G401 (cell line): ENCODE measurements around the gene BICDL2. TPM values are rescaled to one million over a fixed set of nuclear protein-coding genes. Genes with fewer than 3 reads are reported as not detected.
"Not testable (repeated sequence)": the region's sequence is repeated elsewhere in the genome, so short reads cannot be mapped to it uniquely, and the experiment has no call there.

ENCODE experiments used
- DNase-seq: peaks from one replicate; pipeline ENCODE4 v3.0.0-alpha.2; 2015; ENCODE audit warnings: low spot score
- in situ Hi-C: cut with HindIII; loops from 2 replicates; pipeline ENCODE4 v1.10.0; 2016; ENCODE audit warnings: low sequenced_read_pairs, mixed read lengths
- total RNA-seq: library from RNA; depleted of rRNA; stranded (reverse); fragments of >200 nt; shearing (Covaris generic); gene quantifications from 2 replicates; pipeline ENCODE4 v1.2.3, GENCODE V29; 2014

The BICDL2 gene
- total RNA-seq, 1 experiment from 2014 or later, result 1.1 TPM

- no peak for DNase-seq
- in situ Hi-C loops, result no loop called here
Observed at GRCh38 chr16:3066440-3066748, 29.6 kb upstream of the BICDL2 start.

GRCh38 chr16:3065742-3066439 lies 29.1 kb upstream of the BICDL2 start:
- no peak for DNase-seq
- in situ Hi-C loops, result no loop called here

- DNase-seq, result no peak
- in situ Hi-C loops, result no loop called here
Observed at GRCh38 chr16:3065069-3065741, 28.5 kb upstream of the BICDL2 start, which contains the start of gene IL32. IL32 (plus strand) TSS chr16:3065640; CDS start chr16:3065812, 172 bp downstream.

GRCh38 chr16:3063625-3064386 lies 27.1 kb upstream of the BICDL2 start:
- no peak for DNase-seq
- in situ Hi-C loops, result loop anchor here (5.0 kb wide), 1 partner anchor 83 kb away; no protein-coding TSS in a partner anchor

- no peak for DNase-seq
- in situ Hi-C loops, result loop anchor here (5.0 kb wide), 1 partner anchor 85 kb away; no protein-coding TSS in a partner anchor
Observed at GRCh38 chr16:3062553-3062952, 25.8 kb upstream of the BICDL2 start.

GRCh38 chr16:3060339-3061127 lies 23.8 kb upstream of the BICDL2 start:
- no peak for DNase-seq
- in situ Hi-C loops, result loop anchor here (5.0 kb wide), 1 partner anchor 87 kb away; no protein-coding TSS in a partner anchor

GRCh38 chr16:3059723-3060242 lies 23.0 kb upstream of the BICDL2 start:
- no peak for DNase-seq

GRCh38 chr16:3059041-3059722 lies 22.4 kb upstream of the BICDL2 start:
- in situ Hi-C loops, result no loop called here
- DNase-seq, result peak; percentile 81

More at GRCh38 chr16:3059723-3060242, 23.0 kb upstream of the BICDL2 start:
- in situ Hi-C loops, result loop anchor here (5.0 kb wide), 1 partner anchor 88 kb away; no protein-coding TSS in a partner anchor

- peak; percentile 61 for DNase-seq
- in situ Hi-C loops, result no loop called here
Observed at GRCh38 chr16:3058139-3059030, 21.6 kb upstream of the BICDL2 start.

- in situ Hi-C loops, result no loop called here
- DNase-seq, result no peak
Observed at GRCh38 chr16:3057181-3058138, 20.7 kb upstream of the BICDL2 start.

- DNase-seq, result no peak
- in situ Hi-C loops, result no loop called here
Observed at GRCh38 chr16:3056336-3057180, 19.8 kb upstream of the BICDL2 start.

- in situ Hi-C loops, DNase-seq: not testable (repeated sequence)
Observed at GRCh38 chr16:3055734-3056115, 19.0 kb upstream of the BICDL2 start.

- in situ Hi-C loops, result no loop called here
- DNase-seq, result no peak
Observed at GRCh38 chr16:3054965-3055733, 18.4 kb upstream of the BICDL2 start.

GRCh38 chr16:3053330-3053710 lies 16.6 kb upstream of the BICDL2 start:
- in situ Hi-C loops, DNase-seq: not testable (repeated sequence)
